GM15510 (cell line): ENCODE data around the gene JAKMIP1.

Experiments
- POLR2A ChIP-seq: IDR thresholded peaks from 3 replicates; pipeline ENCODE4 v1.6.1; 2011; ENCODE audit warnings: borderline replicate concordance; ENCODE audit not compliant: insufficient read length; ENCODE audit errors: extremely low read depth

The JAKMIP1 gene

DNA sequence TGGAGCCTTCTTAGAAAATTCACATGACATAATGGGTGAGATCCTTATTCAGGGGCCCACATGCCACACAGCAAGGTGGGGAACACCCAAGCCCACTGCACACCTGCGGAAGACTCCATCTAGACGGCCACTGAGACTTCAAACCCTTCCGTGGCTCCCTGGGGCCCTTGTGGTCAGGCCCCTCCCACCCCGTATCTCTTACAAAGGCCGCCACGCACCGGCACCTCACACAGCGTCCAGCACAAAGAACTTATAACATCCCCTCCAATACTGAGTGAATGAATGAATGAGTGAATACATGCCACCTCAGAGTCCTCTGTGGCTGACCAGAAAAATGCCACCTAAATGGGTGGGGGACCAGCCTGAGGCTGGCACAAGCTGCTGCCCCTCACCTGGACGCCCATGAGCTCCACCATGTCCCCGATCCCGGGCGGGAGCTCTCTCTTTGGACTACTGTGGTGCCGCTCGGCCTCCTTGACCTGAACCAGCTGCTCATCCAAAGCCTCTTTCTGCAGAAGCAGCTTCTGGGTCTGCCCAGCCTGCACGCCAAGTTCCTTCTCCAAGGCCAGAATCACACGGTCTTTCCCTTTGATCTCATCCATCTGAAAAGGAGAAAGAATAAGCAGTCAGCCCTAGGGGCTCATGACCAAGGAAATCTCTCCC lies 115.2 kb downstream of the JAKMIP1 start:
- TF ChIP-seq POLR2A: no peak

DNA sequence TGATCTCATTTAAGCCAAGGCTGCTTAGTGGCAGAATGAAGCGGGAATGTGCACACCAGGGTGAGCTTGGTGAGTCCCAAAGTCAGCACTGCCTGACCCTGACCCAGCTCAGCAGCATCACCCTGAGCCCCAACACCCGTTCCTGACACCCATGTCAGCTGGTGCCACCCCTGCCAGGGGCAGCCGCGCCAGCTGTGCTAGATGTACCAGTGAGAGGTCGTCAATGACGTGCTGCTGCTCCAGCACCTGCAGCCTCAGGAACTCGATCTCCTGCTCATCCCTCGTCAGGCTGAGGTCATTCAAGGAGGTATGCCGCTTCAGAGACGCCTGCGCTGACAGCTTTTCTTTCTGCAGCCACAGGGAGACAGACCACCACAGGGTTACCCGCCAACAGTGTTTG lies 120.4 kb downstream of the JAKMIP1 start:
- no peak for TF ChIP-seq POLR2A

DNA sequence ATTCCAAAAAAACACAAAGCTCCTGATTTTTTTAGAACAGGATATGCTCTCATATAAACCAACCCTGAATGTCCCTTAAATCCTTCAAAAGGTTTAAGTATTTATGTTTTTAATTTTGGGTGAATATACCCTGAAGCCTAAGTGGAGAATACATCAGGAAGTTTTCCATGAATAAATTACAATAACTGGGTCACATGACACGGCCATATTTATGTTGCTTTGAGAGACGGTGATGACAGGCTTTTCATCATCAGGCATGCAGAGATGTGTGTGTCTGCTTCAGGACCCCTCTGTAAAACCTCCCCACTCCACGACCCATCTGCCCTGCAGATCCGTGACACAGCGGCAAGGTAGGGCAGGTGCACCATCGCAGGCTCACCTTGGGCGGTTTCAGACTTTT lies 121.8 kb downstream of the JAKMIP1 start:
- no peak for TF ChIP-seq POLR2A

DNA sequence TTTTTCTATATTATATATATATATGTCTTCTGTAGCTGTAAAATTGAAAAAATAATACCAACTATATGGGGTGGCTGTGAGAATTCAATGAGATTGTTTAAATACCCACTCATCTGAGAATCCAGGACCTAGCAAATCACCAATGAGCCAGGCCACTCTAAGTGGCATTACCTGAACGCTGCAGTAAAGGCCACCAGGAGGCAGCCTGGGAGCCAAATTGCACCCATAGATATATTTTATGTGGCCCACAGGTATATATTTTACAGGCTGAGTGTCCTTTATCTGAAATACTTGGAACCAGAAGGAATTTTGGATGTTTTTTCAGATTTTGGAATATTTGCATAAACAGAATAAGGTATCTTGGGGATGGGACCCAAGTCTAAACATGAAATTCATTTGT lies 124.0 kb downstream of the JAKMIP1 start:
- no peak for TF ChIP-seq POLR2A

DNA sequence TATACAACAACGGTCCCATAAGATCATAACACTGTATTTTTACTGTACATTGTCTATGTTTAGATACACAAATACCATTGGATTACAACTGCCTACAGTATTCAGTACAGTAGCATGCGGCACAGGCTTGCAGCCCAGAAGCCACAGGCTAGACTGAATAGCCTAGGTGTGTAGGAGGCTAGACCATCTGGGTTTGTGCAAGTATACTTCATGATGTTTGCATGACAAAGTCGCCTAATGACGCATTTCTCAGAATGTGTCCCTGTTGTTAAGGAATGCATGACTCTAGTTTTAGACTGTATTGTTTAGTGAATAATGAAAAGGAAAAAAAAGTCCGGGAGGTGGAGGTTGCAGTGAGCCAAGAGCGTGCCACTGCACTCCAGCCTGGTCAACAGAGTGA lies 125.6 kb downstream of the JAKMIP1 start:
- no peak for TF ChIP-seq POLR2A

DNA sequence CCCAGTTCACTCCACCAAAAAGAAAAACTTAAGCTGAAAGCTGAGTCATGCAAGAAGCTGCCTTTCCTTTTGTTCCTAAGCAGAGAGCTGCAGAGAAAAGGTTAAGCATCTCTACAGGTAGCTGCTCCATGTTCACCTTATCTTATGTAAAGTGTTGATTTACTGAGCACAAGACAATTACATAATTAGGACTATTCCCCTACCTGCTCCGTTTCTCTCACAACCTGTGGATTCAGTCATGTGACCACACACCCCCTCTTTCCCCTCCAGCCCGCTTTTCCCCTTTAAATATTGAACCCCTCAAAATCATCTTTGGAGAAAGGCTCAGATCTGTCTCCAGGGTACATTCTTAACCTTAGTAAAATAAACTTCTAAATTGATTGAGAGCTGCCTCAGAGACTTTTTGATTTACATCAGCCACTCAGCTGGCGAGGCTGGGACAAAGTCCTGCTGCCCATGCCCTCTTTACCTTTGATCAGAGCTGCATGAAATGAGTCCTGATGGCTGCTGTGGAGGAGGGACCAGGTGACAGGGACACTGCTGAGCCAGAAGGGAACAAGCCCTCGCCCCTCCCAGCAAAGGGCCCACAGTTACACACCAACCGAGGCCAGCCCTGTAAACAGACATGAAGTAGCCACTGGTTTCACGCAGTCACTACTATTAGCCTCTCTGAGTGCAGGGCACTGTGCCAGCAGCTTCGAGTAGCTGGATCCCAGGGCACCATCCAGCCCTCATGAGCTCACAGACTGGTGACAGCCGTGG lies 128.2 kb downstream of the JAKMIP1 start:
- no peak for TF ChIP-seq POLR2A

DNA sequence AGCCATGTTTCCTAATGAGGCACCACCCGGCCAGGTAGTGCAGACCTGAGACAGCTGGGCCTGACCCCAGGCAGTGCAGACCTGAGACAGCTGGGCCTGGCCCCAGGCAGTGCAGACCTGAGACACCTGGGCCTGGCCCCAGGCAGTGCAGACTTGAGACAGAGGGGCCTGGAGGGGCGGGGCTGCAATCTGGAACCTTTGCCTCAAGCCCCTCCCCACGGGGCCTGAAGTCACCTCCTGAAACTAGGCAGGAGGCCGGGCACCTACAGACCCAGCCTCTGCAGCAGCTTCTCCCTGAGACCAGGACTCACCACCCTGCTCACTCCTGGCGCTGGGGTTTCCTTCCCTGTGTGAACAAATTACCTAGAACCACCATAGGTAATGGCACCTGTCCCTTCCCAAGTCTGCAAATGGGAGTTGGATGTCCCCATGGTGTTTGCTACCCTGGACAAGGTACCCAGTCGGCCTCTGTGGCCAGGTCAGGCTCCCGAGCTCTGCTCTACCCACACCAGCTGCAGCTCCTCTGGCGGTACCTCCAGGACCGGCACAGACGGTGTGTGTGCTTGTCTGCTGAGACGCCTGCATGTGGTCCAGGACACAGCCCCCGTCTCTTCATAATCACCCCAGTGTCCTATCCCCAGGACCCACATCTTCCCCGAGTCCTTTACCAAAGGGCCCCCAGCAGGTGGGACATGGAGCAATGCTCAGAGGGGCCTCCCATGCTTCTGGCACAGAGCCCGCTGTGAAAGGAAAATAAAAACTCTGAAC lies 129.0 kb downstream of the JAKMIP1 start:
- no peak for TF ChIP-seq POLR2A

DNA sequence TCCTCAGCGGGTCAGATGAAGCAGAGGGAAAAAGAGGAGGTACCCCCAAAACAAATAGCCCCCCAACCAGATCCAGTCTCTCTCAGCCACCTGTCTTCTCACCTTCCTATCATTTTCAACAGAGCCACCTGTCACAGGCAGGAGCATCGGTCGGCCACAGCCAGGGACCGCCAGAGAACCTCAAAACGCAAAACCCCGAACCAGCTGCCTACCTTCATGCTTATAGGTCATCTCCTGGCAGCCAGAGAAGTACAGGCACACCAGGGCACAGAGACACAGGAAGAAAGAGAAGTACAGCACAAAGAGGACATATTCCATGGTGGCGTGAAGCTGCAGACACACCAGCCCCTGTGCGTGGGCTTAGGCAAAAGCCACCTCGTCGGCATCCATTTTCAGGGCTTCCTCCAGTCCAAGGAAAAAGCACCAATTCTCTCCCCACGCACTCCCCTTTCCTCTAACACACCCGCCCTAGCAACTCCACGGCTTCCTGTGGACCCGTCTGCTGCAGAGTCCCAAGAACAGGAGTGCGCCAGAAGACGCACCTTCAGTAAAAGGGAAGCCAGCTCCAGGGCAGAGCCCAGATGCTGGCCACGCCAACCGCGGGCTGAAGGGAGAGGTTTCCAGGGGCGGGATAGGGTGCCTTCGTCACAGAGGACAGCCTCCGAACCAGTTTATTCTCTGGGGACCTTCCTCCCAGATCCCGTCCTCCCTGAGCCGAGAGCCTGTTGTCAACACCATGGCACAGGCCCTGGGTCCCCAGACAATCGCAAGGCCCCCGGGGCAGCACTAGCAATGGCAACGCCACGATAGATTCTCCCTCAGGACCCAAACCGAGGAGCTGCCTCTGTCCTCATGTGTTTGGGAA lies 130.3 kb downstream of the JAKMIP1 start:
- TF ChIP-seq POLR2A: no peak

DNA sequence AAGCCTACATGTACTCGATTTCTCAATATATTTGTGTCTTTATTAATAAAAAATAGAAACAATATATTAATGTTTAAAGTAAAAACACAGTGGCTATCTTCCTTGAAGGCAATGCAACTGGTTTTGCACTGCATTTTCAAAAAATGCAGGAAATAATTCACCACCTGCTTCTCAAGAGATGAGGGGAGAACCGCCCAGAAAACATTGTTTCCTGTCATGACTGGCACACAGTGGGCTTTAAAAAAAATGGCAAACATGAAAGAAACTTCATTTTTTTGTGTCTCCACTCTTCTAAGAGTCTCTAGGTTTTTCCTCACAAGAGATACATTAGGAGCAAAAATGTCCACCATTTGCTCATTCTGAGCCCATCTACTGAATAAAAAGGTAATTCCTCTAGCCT lies 131.4 kb downstream of the JAKMIP1 start:
- no peak for TF ChIP-seq POLR2A

DNA sequence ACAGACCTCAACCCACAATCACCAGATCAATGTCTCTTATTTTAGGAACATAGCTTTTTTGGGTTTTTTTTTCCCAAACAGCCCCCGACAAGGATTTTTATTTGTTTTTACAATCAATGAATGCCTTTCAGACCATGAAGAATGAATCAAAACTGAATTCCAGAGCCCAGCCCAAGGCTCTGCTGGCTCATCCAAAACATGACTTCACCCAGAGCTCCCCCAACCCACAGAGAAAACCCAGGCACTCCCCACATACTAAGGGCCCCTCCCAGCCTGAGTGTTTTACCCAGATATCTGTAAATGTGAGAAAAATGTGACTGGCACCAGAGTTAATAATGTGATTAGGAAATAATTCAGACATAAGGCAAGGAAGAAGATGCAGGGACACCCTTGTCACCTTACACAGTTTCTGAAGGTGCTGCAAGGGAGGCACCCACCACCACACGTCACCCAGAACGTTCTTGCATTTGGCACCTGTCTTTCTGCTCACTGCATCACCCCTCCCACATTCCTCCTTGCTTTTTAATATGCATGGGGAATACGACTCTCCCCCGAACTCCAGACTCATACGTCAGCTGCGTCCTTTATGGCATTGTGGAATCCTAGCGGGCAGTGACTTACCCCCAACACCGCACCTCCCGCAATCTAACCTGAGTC lies 134.3 kb downstream of the JAKMIP1 start:
- no peak for TF ChIP-seq POLR2A

DNA sequence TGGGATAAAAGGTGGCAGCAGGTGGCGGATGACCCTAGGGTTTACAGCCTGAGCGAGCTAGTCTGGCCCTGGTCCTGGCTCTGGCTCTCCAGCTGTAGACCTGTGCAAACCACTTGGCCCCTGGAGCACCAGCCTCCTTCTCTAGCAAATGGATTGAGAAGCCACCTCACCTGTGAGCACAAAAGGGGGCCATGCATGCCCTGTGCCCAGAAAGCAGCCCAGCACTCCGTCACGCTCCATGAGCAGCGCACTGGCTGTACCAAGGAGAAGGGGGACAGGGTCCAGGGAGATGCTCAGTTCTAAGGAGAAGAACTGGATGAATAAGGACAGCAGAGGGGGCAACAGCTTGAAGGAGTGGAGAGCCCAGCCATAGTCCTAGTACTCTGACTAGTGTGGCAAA lies 135.2 kb downstream of the JAKMIP1 start:
- no peak for TF ChIP-seq POLR2A

DNA sequence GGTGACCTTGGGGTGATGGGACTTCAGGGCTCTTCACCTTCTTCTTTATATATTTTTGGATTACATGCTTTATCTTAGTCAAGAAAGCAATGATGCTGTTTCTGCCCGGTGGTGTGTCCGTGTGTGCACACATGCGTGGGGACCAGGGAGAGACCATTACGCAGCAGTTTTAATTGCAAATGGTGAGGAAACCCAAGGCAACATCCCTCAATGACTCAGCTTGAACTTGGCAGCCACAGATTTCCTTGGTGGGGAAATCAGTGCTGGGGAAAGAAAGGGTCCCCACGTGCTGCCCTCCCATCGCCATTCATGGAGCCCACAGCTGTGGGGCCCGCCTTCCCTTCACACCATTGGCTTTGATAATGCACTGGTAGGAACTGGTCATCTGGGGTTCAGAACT lies 136.0 kb downstream of the JAKMIP1 start:
- no peak for TF ChIP-seq POLR2A

DNA sequence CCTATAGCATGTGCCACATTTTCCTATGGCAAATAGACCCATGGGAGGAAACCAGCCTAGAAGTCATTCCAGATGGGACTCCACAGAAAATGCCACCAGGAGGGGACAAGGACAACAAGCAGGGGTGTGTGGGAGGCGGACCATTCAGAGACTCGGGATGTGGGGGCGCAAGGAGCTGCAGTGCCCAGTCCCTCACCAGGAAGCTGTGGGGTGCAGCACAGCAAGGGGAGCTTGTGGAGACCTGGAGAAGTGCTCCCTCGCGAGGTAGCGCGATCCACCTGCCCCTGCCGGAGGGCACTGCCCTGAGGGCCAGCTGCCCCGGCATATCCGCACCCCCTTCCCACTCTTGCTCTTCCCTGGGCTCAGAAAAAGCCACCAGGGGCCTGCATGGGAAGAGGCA lies 136.7 kb downstream of the JAKMIP1 start:
- TF ChIP-seq POLR2A: no peak

DNA sequence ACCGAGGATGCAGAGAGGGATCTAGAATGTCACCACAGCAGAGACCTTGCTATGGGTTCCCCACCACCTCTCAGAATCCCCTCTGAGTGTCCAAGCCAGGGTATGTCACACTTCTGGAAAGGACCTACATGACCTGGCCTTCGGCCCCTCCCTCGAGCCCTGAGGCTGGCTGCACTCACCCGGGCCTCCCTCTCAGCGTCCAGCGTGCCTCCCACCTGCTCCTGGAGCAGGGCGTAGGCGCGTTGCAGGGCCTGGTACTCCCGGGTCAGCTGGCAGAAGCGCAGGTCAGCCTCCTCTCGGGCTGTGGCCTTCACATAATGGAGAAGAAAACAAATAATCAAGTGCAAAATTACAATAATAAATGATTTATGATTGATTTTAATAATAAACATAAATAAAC lies 138.2 kb downstream of the JAKMIP1 start:
- TF ChIP-seq POLR2A: no peak
